H1 (cell line): Measurements from ENCODE around the gene WDFY3. TPM values are rescaled to one million over a fixed set of nuclear protein-coding genes. Genes with fewer than 3 reads are reported as not detected.

Experiments
- CTCF ChIA-PET: fragments of 300-600 bp; sonication (Branson Sonifier 250); formaldehyde crosslinking; loops from one replicate; lab custom pipeline; 2021; ENCODE audit not compliant: partially characterized antibody; lab: Charles Lee
- POLR2A ChIA-PET: fragments of 300-600 bp; sonication (Branson Sonifier 250); formaldehyde crosslinking; loops from one replicate; lab custom pipeline; 2021; ENCODE audit warnings: inconsistent platforms; ENCODE audit not compliant: partially characterized antibody; lab: Charles Lee
- DNase-seq, 2 experiments: peaks; one replicate each; pipeline versions ENCODE4 v3.0.0 to v3.0.0-alpha.2; 2010 to 2022; ENCODE audit warnings: low spot score in 2 of 2, low read depth in 1 of 2, mixed read lengths in 1 of 2
- FAIRE-seq: peaks from 2 replicates; lab custom pipeline; 2011; peaks lifted over from hg19 to GRCh38; lab: Jason Lieb, UNC
- H2AFZ ChIP-seq: 2 replicates; pipeline ENCODE4 v1.8.1; 2012; ENCODE audit warnings: low read length, inconsistent platforms
- H2AK5ac ChIP-seq: 2 replicates; pipeline ENCODE4 v1.6.1; 2013; ENCODE audit warnings: low read depth, low read length
- H2BK120ac ChIP-seq: replicated peaks from 2 replicates; pipeline ENCODE3; 2013; ENCODE audit warnings: low read depth, low read length, inconsistent platforms
- H2BK12ac ChIP-seq: 2 replicates; pipeline ENCODE4 v1.6.1; 2013; ENCODE audit warnings: low read depth, low read length
- H2BK15ac ChIP-seq: 2 replicates; pipeline ENCODE4 v1.6.1; 2013; ENCODE audit warnings: low read length
- H2BK20ac ChIP-seq: 2 replicates; pipeline ENCODE4 v1.6.1; 2013; ENCODE audit warnings: low read length
- H2BK5ac ChIP-seq: 2 replicates; pipeline ENCODE4 v1.6.1; 2013; ENCODE audit warnings: low read depth, low read length
- H3K14ac ChIP-seq: 2 replicates; pipeline ENCODE4 v1.6.1; 2013; ENCODE audit warnings: inconsistent platforms; ENCODE audit not compliant: insufficient read length
- H3K18ac ChIP-seq: 2 replicates; pipeline ENCODE4 v1.6.1; 2013; ENCODE audit warnings: low read length; ENCODE audit errors: extremely low read depth
- H3K23ac ChIP-seq: 2 replicates; pipeline ENCODE4 v1.6.1; 2013; ENCODE audit warnings: inconsistent platforms; ENCODE audit not compliant: insufficient read length
- H3K23me2 ChIP-seq: 2 replicates; pipeline ENCODE4 v1.6.1; 2013; ENCODE audit warnings: low read depth, low read length
- H3K27ac ChIP-seq: 2 replicates; pipeline ENCODE4 v1.6.1; 2011; ENCODE audit warnings: low read depth, low read length, inconsistent platforms
- H3K27me3 ChIP-seq, 4 experiments: replicated peaks in 1 of 4; 1 replicate in 1 of 4; 2 replicates in 3 of 4; pipeline versions ENCODE4 v1.6.1 to v1.8.1; 2011 to 2013; ENCODE audit warnings: low read length in 3 of 4, mild to moderate bottlenecking in 3 of 4, inconsistent platforms in 2 of 4, mixed read lengths in 2 of 4, moderate library complexity in 1 of 4; ENCODE audit not compliant: control insufficient read depth in 3 of 4, insufficient read depth in 3 of 4; ENCODE audit errors: extremely low read depth in 1 of 4
- H3K36me3 ChIP-seq, 4 experiments: 2 replicates each; pipeline versions ENCODE4 v1.6.1 to v1.8.1; 2011 to 2013; ENCODE audit warnings: mild to moderate bottlenecking in 4 of 4, low read length in 3 of 4, moderate library complexity in 2 of 4, control low read depth in 1 of 4, inconsistent platforms in 1 of 4; ENCODE audit not compliant: insufficient read depth in 4 of 4, control insufficient read depth in 2 of 4
- H3K4ac ChIP-seq: replicated peaks from 2 replicates; pipeline ENCODE3; 2013; ENCODE audit warnings: low read length, low read depth, mixed read lengths, inconsistent platforms; ENCODE audit not compliant: insufficient read length
- H3K4me1 ChIP-seq, 4 experiments: replicated peaks in 1 of 4; 1 replicate in 1 of 4; 2 replicates in 3 of 4; pipeline versions ENCODE4 v1.6.1 to v1.8.1; 2011 to 2013; ENCODE audit warnings: low read length in 3 of 4, inconsistent platforms in 2 of 4, mixed read lengths in 1 of 4; ENCODE audit not compliant: insufficient read depth in 4 of 4, control insufficient read depth in 3 of 4
- H3K4me2 ChIP-seq, 2 experiments: 2 replicates each; pipeline versions ENCODE4 v1.6.1 to v1.8.1; 2011 to 2013; ENCODE audit warnings: low read depth in 2 of 2, low read length in 2 of 2, control low read depth in 1 of 2, inconsistent platforms in 1 of 2, mild to moderate bottlenecking in 1 of 2; ENCODE audit not compliant: insufficient read depth in 1 of 2
- H3K4me3 ChIP-seq, 4 experiments: fragments of 200-600, 300-600 bp in 1 of 4; sonication (generic), shearing (Covaris generic), sonication (Bioruptor Twin) in 1 of 4; 2 replicates each; pipeline versions ENCODE4 v1.5.1 to v1.8.1; 2011 to 2016; ENCODE audit warnings: low read length in 4 of 4, low read depth in 3 of 4, control low read depth in 2 of 4, inconsistent platforms in 2 of 4, mild to moderate bottlenecking in 2 of 4, mixed read lengths in 1 of 4, moderate library complexity in 1 of 4; ENCODE audit not compliant: insufficient read depth in 2 of 4; ENCODE audit errors: extremely low read depth in 1 of 4
- H3K56ac ChIP-seq: replicated peaks from 2 replicates; pipeline ENCODE3; 2013; ENCODE audit warnings: low read depth, mild to moderate bottlenecking, mixed read lengths, low read length, inconsistent platforms; ENCODE audit not compliant: insufficient read length
- H3K79me1 ChIP-seq: 2 replicates; pipeline ENCODE4 v1.6.1; 2013; ENCODE audit warnings: low read depth, low read length, control low read depth
- H3K79me2 ChIP-seq, 2 experiments: 2 replicates each; pipeline versions ENCODE4 v1.6.1 to v1.8.1; 2012 to 2013; ENCODE audit warnings: low read length in 2 of 2, mild to moderate bottlenecking in 2 of 2, inconsistent platforms in 1 of 2; ENCODE audit not compliant: insufficient read depth in 2 of 2, control insufficient read depth in 1 of 2
- H3K9ac ChIP-seq, 4 experiments: replicated peaks in 1 of 4; 1 replicate in 1 of 4; 2 replicates in 3 of 4; pipeline versions ENCODE4 v1.6.1 to v1.8.1; 2011 to 2013; ENCODE audit warnings: low read depth in 3 of 4, low read length in 3 of 4, control low read depth in 2 of 4, mild to moderate bottlenecking in 2 of 4, moderate library complexity in 2 of 4, inconsistent platforms in 1 of 4; ENCODE audit errors: extremely low read depth in 1 of 4
- H3K9me3 ChIP-seq, 2 experiments: 2 replicates each; pipeline versions ENCODE4 v1.6.1 to v1.8.1; 2012 to 2013; ENCODE audit warnings: mild to moderate bottlenecking in 2 of 2, moderate library complexity in 2 of 2, control low read depth in 1 of 2, inconsistent platforms in 1 of 2, low read depth in 1 of 2, low read length in 1 of 2, mixed read lengths in 1 of 2; ENCODE audit not compliant: insufficient read depth in 2 of 2
- H4K20me1 ChIP-seq, 2 experiments: replicated peaks in 1 of 2; 2 replicates each; pipeline versions ENCODE3 to v1.8.1; 2011 to 2013; ENCODE audit warnings: inconsistent platforms in 2 of 2, low read length in 2 of 2, mild to moderate bottlenecking in 1 of 2; ENCODE audit not compliant: insufficient read depth in 2 of 2, control insufficient read depth in 1 of 2
- H4K5ac ChIP-seq: 2 replicates; pipeline ENCODE4 v1.6.1; 2013; ENCODE audit warnings: low read length, low read depth, mixed read lengths, inconsistent platforms; ENCODE audit not compliant: insufficient read length
- H4K8ac ChIP-seq: 2 replicates; pipeline ENCODE4 v1.8.0; 2013; ENCODE audit warnings: mild to moderate bottlenecking, moderate library complexity, low read length, inconsistent platforms; ENCODE audit not compliant: insufficient read depth; ENCODE audit errors: extremely low read depth
- H4K91ac ChIP-seq: replicated peaks from 2 replicates; pipeline ENCODE3; 2013; ENCODE audit warnings: low read length, mixed read lengths, inconsistent platforms; ENCODE audit not compliant: insufficient read length
- EP300 ChIP-seq, 2 experiments: IDR thresholded peaks; 1 replicate in 1 of 2; 2 replicates in 1 of 2; pipeline ENCODE4 v1.6.1; 2011 to 2012; ENCODE audit warnings: low read depth in 2 of 2, low read length in 2 of 2, mild to moderate bottlenecking in 2 of 2, borderline replicate concordance in 1 of 2, inconsistent platforms in 1 of 2, moderate library complexity in 1 of 2
- MAFK ChIP-seq: IDR thresholded peaks from 2 replicates; pipeline ENCODE4 v1.6.1; 2012; ENCODE audit warnings: low read depth, mild to moderate bottlenecking, improper control_type of control experiment, low read length
- MAX ChIP-seq: IDR thresholded peaks from 2 replicates; pipeline ENCODE4 v1.6.1; 2012; ENCODE audit warnings: inconsistent platforms
- SP2 ChIP-seq: IDR thresholded peaks from 2 replicates; pipeline ENCODE4 v1.6.1; 2012; ENCODE audit warnings: mild to moderate bottlenecking, low read length, inconsistent platforms
- WGBS, 2 experiments: shearing (Covaris generic) in 1 of 2; methylation state at CpG; one replicate each; pipeline versions ENCODE4 v1.1.6 to v1.1.7; 2013 to 2015; ENCODE audit warnings: low lambda C conversion rate in 2 of 2, mixed read lengths in 2 of 2, inconsistent platforms in 1 of 2, low coverage in 1 of 2, missing lambda C conversion rate in 1 of 2; ENCODE audit not compliant: insufficient replicate concordance in 2 of 2, insufficient coverage in 1 of 2, insufficient read length in 1 of 2; ENCODE audit errors: extremely low coverage in 1 of 2, missing lambda C conversion rate in 1 of 2; 5-methylcytosine and 5-hydroxymethylcytosine counted together
- polyA plus RNA-seq, 7 experiments: library from polyadenylated mRNA; depleted of rRNA in 3 of 7; stranded (reverse) in 5 of 7; unstranded in 2 of 7; fragments of >200 nt in 5 of 7; fragments of 200-250 nt in 2 of 7; gene quantifications; 1 replicate in 5 of 7; 2 replicates in 1 of 7; 4 replicates in 1 of 7; pipeline versions ENCODE4 v1.2.1 to v1.2.3, GENCODE V29; 2011 to 2013; ENCODE audit warnings: missing spikeins in 2 of 7, mixed read lengths in 2 of 7
- total RNA-seq: library from RNA; stranded (reverse); fragmentation: NEBNext Ultra II Directional; extraction: Animal tissue kit (Norgen Biotek cat#: 25700); gene quantifications from 2 replicates; pipeline ENCODE4 v1.2.1, GENCODE V29; 2021

The WDFY3 gene
- total and polyA plus RNA-seq, 2 of the 8 experiments (the other 6 are each of a cell fraction or from before 2014, with no cell fraction given), result 25.6 to 62.4 TPM

- no peaks in the 10 kb centered on the region for H3K9me3 ChIP-seq
- 94% methylated on average over 2 of the region's 2 CpGs; no CpG with 5 or more reads in 1 of the 2 experiments for WGBS, 2 experiments
- TF ChIP-seq EP300 (IDR thresholded peaks at IDR 0.05; ENCODE audit: borderline replicate concordance in 1 of 2, low read depth in 2 of 2, low read length in 2 of 2) (no peak), MAX (no peak), SP2 (no peak), MAFK (no peak)
- TF ChIP-seq, all 59 proteins: peak for 0
- no peak overlapping the region for H3K56ac ChIP-seq
- no peak overlapping the region for H2BK12ac ChIP-seq
- H2BK120ac ChIP-seq, result no peak overlapping the region
- no peak overlapping the region for H2AFZ ChIP-seq
- H3K36me3 ChIP-seq, result no peaks in the 10 kb centered on the region; a peak in 1 of 8 replicates
- H3K23ac ChIP-seq, result no peak overlapping the region
- no peaks in the 10 kb centered on the region; the same call in 1 of the 2 replicates for H3K79me1 ChIP-seq
- no peak overlapping the region for H3K18ac ChIP-seq
- no peaks in the 10 kb centered on the region for H4K20me1 ChIP-seq
- H4K5ac ChIP-seq, result no peak overlapping the region
- no peak overlapping the region for H2BK5ac ChIP-seq
- no peak overlapping the region for H2BK20ac ChIP-seq
- no peak overlapping the region for H3K27ac ChIP-seq
- FAIRE-seq (no peak), DNase-seq (no peak)
- H2AK5ac ChIP-seq, result no peak overlapping the region
- H3K4me2 ChIP-seq, result no peak overlapping the region
- H3K4me3 ChIP-seq, result no peak overlapping the region
- H3K14ac ChIP-seq, result no peak overlapping the region
- POLR2A ChIA-PET, result interaction anchor here (1.6 kb wide), 1 partner anchor 9 kb away, joined by 3 read pairs; no protein-coding TSS in a partner anchor
- H4K91ac ChIP-seq, result no peak overlapping the region
- no peak overlapping the region for H3K9ac ChIP-seq
- no peak overlapping the region for H2BK15ac ChIP-seq
- H3K23me2 ChIP-seq, result no peaks in the 10 kb centered on the region
- no peak overlapping the region for H3K4ac ChIP-seq
- H3K4me1 ChIP-seq, result peaks cover 0 to 7% (median 2%) of the 10 kb centered on the region in 4 experiments; a peak in 2 of 7 replicates
- CTCF ChIA-PET, result no interaction called here
- no peaks in the 10 kb centered on the region for H3K27me3 ChIP-seq
- peaks cover 0 to 46% of the 10 kb centered on the region in 2 experiments; a peak in 2 of 4 replicates for H3K79me2 ChIP-seq
- H4K8ac ChIP-seq, result no peak overlapping the region
Measured at GRCh38 chr4:84912741-84913140, 53.7 kb downstream of the WDFY3 start.
